Body of pancreas (tissue), 4 donors: ENCODE measurements around the gene NGLY1. TPM values are rescaled to one million over a fixed set of nuclear protein-coding genes. Genes with fewer than 3 reads are reported as not detected.

Experiments used
- ATAC-seq: fragments of 150-250 bp; one replicate; pipeline ENCODE4 v1.9.1; 2016
- DNase-seq, 4 donors: peaks; one replicate each; pipeline ENCODE4 v3.0.0-alpha.2; 2019
- H3K27ac ChIP-seq, 4 donors: fragments of 200-600 bp; sonication (generic); 1 replicate in 3 of 4; 2 replicates in 1 of 4; pipeline versions ENCODE4 v1.5.1 to v1.6.1; 2016 to 2019; ENCODE audit warnings: mild to moderate bottlenecking in 1 of 4, mixed read lengths in 1 of 4, moderate library complexity in 1 of 4
- H3K27me3 ChIP-seq, 2 donors: fragments of 200-600 bp; sonication (generic); one replicate each; pipeline ENCODE4 v1.6.0; 2016; ENCODE audit warnings: mild to moderate bottlenecking in 1 of 2
- H3K36me3 ChIP-seq, 2 donors: fragments of 200-600 bp; sonication (generic); replicated peaks in 1 of 2; 2 replicates each; pipeline ENCODE4 v1.5.1; 2016; ENCODE audit warnings: low read depth in 2 of 2; ENCODE audit not compliant: insufficient read depth in 1 of 2
- H3K4me1 ChIP-seq: fragments of 200-600 bp; sonication (generic); one replicate; pipeline ENCODE4 v1.6.0; 2016
- H3K4me3 ChIP-seq, 2 donors: fragments of 200-600 bp; sonication (generic); 1 replicate in 1 of 2; 2 replicates in 1 of 2; pipeline ENCODE4 v1.5.1; 2016 to 2019
- H3K9me3 ChIP-seq, 3 donors: fragments of 200-600 bp; sonication (generic); 1 replicate in 2 of 3; 2 replicates in 1 of 3; pipeline ENCODE4 v1.5.1; 2016
- CTCF ChIP-seq, 7 experiments: fragments of 450-650 bp in 4 of 7; fragments of 200-600 bp in 3 of 7; sonication (generic) in 3 of 7; IDR thresholded peaks; one replicate each; pipeline ENCODE4 v1.5.1; 2016 to 2019; ENCODE audit warnings: antibody characterized with exemption in 7 of 7
- POLR2A ChIP-seq, 3 donors: fragments of 450-650 bp; IDR thresholded peaks; one replicate each; pipeline ENCODE4 v1.6.1; 2016; ENCODE audit warnings: antibody characterized with exemption in 3 of 3, mild to moderate bottlenecking in 2 of 3
- WGBS, 2 donors: methylation state at CpG; one replicate each; pipeline ENCODE4 v1.1.5; 2017; 5-methylcytosine and 5-hydroxymethylcytosine counted together
- intact Hi-C: fragments of 100-400 bp; cut with DNase I; formaldehyde crosslinking; loops from one replicate; pipeline ENCODE4 v1.15.1; 2023
- total RNA-seq, 2 donors: library from RNA; depleted of rRNA; stranded (reverse); fragments of >200 nt; gene quantifications; one replicate each; pipeline ENCODE4 v1.1.0, GENCODE V29; 2016

Gene NGLY1
- total RNA-seq, 2 donors from 2014 or later = 26.2 to 42.2 TPM

- Histone ChIP-seq H3K36me3 (no peaks in the 10 kb centered on the region), H3K9me3 (no peaks in the 10 kb centered on the region), H3K4me1 (no peaks in the 10 kb centered on the region), H3K27ac (no peak overlapping the region), H3K4me3 (no peak overlapping the region), H3K27me3 (no peaks in the 10 kb centered on the region)
- DNase-seq (no peak), ATAC-seq (no peak)
- TF ChIP-seq POLR2A (IDR thresholded peaks at IDR 0.05) (no peak), CTCF (IDR thresholded peaks at IDR 0.05) (no peak)
- intact Hi-C loops = no loop called here
- WGBS, 2 donors = 98 to 99% methylated on average over 2 of the region's 2 CpGs
These were observed 72.2 kb downstream of the NGLY1 start for GRCh38 chr3:25711090-25711489.

- H3K9me3 ChIP-seq = no peaks in the 10 kb centered on the region
- H3K4me1 ChIP-seq = no peaks in the 10 kb centered on the region
- H3K4me3 ChIP-seq = no peak overlapping the region
- intact Hi-C loops = no loop called here
- ATAC-seq = no peak
- H3K27ac ChIP-seq = no peak overlapping the region
- no peaks in the 10 kb centered on the region for H3K36me3 ChIP-seq
- WGBS, 2 donors = 45 to 46% methylated on average over 3 of the region's 3 CpGs
- TF ChIP-seq CTCF (IDR thresholded peaks at IDR 0.05) (no peak), POLR2A (IDR thresholded peaks at IDR 0.05) (no peak)
- DNase-seq = no peak
- no peaks in the 10 kb centered on the region for H3K27me3 ChIP-seq
These were observed 75.2 kb downstream of the NGLY1 start for GRCh38 chr3:25708036-25708435.

GRCh38 chr3:25707268-25707926, 75.8 kb downstream of the NGLY1 start:
- no peaks in the 10 kb centered on the region for H3K27me3 ChIP-seq

GRCh38 chr3:25706213-25706612, 77.0 kb downstream of the NGLY1 start:
- no peak overlapping the region for H3K4me3 ChIP-seq
- H3K4me1 ChIP-seq = no peaks in the 10 kb centered on the region
- 59 to 63% methylated on average over 4 of the region's 4 CpGs for WGBS, 2 donors
- ATAC-seq = no peak
- H3K9me3 ChIP-seq = no peaks in the 10 kb centered on the region
- no peaks in the 10 kb centered on the region for H3K36me3 ChIP-seq
- intact Hi-C loops = no loop called here
- no peak for TF ChIP-seq CTCF (IDR thresholded peaks at IDR 0.05)
- TF ChIP-seq POLR2A (IDR thresholded peaks at IDR 0.05) = no peak
- H3K27ac ChIP-seq = no peak overlapping the region
- DNase-seq = no peak
- H3K27me3 ChIP-seq = no peaks in the 10 kb centered on the region

More at GRCh38 chr3:25707268-25707926, 75.8 kb downstream of the NGLY1 start:
- Histone ChIP-seq H3K4me3 (no peak overlapping the region), H3K4me1 (no peaks in the 10 kb centered on the region), H3K9me3 (no peaks in the 10 kb centered on the region), H3K36me3 (no peaks in the 10 kb centered on the region), H3K27ac (no peak overlapping the region)
- WGBS, 2 donors = 81 to 87% methylated on average over 2 of the region's 2 CpGs
- intact Hi-C loops = no loop called here
- no peak for ATAC-seq
- TF ChIP-seq CTCF (IDR thresholded peaks at IDR 0.05) (no peak), POLR2A (IDR thresholded peaks at IDR 0.05) (no peak)
- no peak for DNase-seq

- no peak overlapping the region for H3K27ac ChIP-seq
- H3K9me3 ChIP-seq = no peaks in the 10 kb centered on the region
- ATAC-seq (no peak), DNase-seq (no peak)
- no peaks in the 10 kb centered on the region for H3K27me3 ChIP-seq
- WGBS, 2 donors = 45 to 52% methylated on average over 1 of the region's 1 CpG
- no peak overlapping the region for H3K4me3 ChIP-seq
- intact Hi-C loops = no loop called here
- no peak for TF ChIP-seq POLR2A (IDR thresholded peaks at IDR 0.05)
- TF ChIP-seq CTCF (IDR thresholded peaks at IDR 0.05) = no peak
- H3K36me3 ChIP-seq = no peaks in the 10 kb centered on the region
- H3K4me1 ChIP-seq = no peaks in the 10 kb centered on the region
These were observed 85.7 kb downstream of the NGLY1 start for GRCh38 chr3:25697553-25697952.
